ENCODE measurements around the gene PLA2G15. TPM values are rescaled to one million over a fixed set of nuclear protein-coding genes. Genes with fewer than 3 reads are reported as not detected.

The PLA2G15 gene
- total and polyA plus RNA-seq, 2 of the 13 experiments (the other 11 are each of a cell fraction or from before 2014, with no cell fraction given) = 14.4 to 23.7 TPM

GRCh38 chr16:68232335-68232734 is 12.8 kb upstream of the PLA2G15 start:
- Histone ChIP-seq H3K9me3 (ENCODE audit: low read length) (no peaks in the 10 kb centered on the region), H4K20me1 (ENCODE audit: insufficient read depth, low read length) (peaks cover 44% of the 10 kb centered on the region), H3K27me3 (ENCODE audit: control insufficient read depth in 1 of 2, insufficient read depth in 2 of 2, low read length in 2 of 2) (no peaks in the 10 kb centered on the region; a peak in 1 of 5 replicates), H3K36me3 (replicated peaks in 1 of 2; ENCODE audit: control insufficient read depth in 1 of 2, insufficient read depth in 2 of 2, low read length in 2 of 2) (peaks cover 33 to 58% of the 10 kb centered on the region in 2 experiments), H2AFZ (ENCODE audit: low read length) (no peak overlapping the region), H3K4me2 (ENCODE audit: low read depth, low read length) (no peak overlapping the region), H3K27ac (ENCODE audit: extremely low read length, insufficient read depth, low read length) (no peak overlapping the region), H3K79me2 (ENCODE audit: insufficient read depth, low read length) (peaks cover 29% of the 10 kb centered on the region), H3K9ac (ENCODE audit: insufficient read depth, low read depth, low read length) (no peak overlapping the region), H3K4me3 (replicated peaks in 1 of 3; ENCODE audit: insufficient read depth in 1 of 3, low read depth in 2 of 3, low read length in 3 of 3) (no peak overlapping the region), H3K4me1 (ENCODE audit: insufficient read depth, low read length) (peaks cover 37% of the 10 kb centered on the region)
- in situ Hi-C loops (cut with HindIII; ENCODE audit: extremely low pct_ligation_motif_present, low pct_unique_long_range_greater_than_20kb) = loop anchor here (10.0 kb wide), 1 partner anchor 148 kb away; the partner anchor contains the start of gene NFATC3
- intact Hi-C loops (cut with micrococcal nuclease; ENCODE audit: unreplicated experiment) = no loop called here
- DNase-seq (ENCODE audit: low spot score) (no peak), ATAC-seq (no peak), FAIRE-seq (no peak)
- 98% methylated on average over 15 of the region's 16 CpGs for WGBS (ENCODE audit: low lambda C conversion rate)
- peak; percentile 13 for TF ChIP-seq RBM22 (optimal IDR thresholded peaks at IDR 0.05; ENCODE audit: low read length)
- TF ChIP-seq AGO1 (IDR thresholded peaks at IDR 0.05; ENCODE audit: low read depth, low read length, poor library complexity, severe bottlenecking) = peak; percentile 55
- TF ChIP-seq AGO2 (optimal IDR thresholded peaks at IDR 0.05; ENCODE audit: low read depth, low read length) = peak; percentile 80
- TF ChIP-seq RBFOX2 (IDR thresholded peaks at IDR 0.05; ENCODE audit: low read depth, low read length) = peak; percentile 56
- no peak for TF ChIP-seq THAP11 (CRISPR knock-in tag; IDR thresholded peaks at IDR 0.05)
- no peak for TF ChIP-seq MAX (IDR thresholded peaks at IDR 0.05)
- TF ChIP-seq ZBTB33 (CRISPR knock-in tag; IDR thresholded peaks at IDR 0.05) = peak; percentile 84
- peak; percentile 17; the same call in 1 of the 2 replicates for TF ChIP-seq ZBTB38 (CRISPR knock-in tag; IDR thresholded peaks at IDR 0.05)
- ChIA-PET POLR2A (no interaction called here), CTCF (ENCODE audit: low intra/inter-chr PET ratio, low total read pairs) (no interaction called here)
- no TSS peak for BruUV-seq (replicated peaks)

Data from HepG2 (cell line).